Stimulated activated memory B cell treated with anti-CD40 and anti-IgM and Interleukin-4, amounts not matched to agents 10 μg/mL and 1 μg/mL and 100 μg/mL, for 72 hours (primary cell): ENCODE measurements around the gene TOR2A.
"Not testable (repeated sequence)": the region's sequence is repeated elsewhere in the genome, so short reads cannot be mapped to it uniquely, and the experiment has no call there.

Experiments used
- ATAC-seq: fragments of 150-1000 bp; cut with Tn5 transposase; 2 replicates; pipeline ENCODE4 v1.10.0; 2021
- H3K27ac Mint-ChIP-seq: one replicate; pipeline ENCODE4 v1.8.0; 2022; ENCODE audit warnings: mild to moderate bottlenecking, mixed read lengths
- H3K27me3 Mint-ChIP-seq: one replicate; pipeline ENCODE4 v1.8.0; 2022; ENCODE audit warnings: mixed read lengths
- H3K36me3 Mint-ChIP-seq: one replicate; pipeline ENCODE4 v1.8.0; 2022; ENCODE audit warnings: mixed read lengths
- H3K4me1 Mint-ChIP-seq: one replicate; pipeline ENCODE4 v1.8.0; 2022; ENCODE audit warnings: mixed read lengths
- H3K4me3 Mint-ChIP-seq: one replicate; pipeline ENCODE4 v1.8.0; 2022; ENCODE audit warnings: mild to moderate bottlenecking, moderate library complexity, mixed read lengths
- H3K9me3 Mint-ChIP-seq: one replicate; pipeline ENCODE4 v1.8.0; 2022; ENCODE audit warnings: mixed read lengths

TOR2A gene

GRCh38 chr9:127771570-127772189 is 36.6 kb upstream of the TOR2A start:
- Mint-ChIP-seq H3K27ac (peak overlapping the region; percentile 83), H3K4me3 (peak overlapping the region; percentile 94), H3K9me3 (no peaks in the 10 kb centered on the region), H3K27me3 (no peaks in the 10 kb centered on the region), H3K36me3 (peaks cover 32% of the 10 kb centered on the region), H3K4me1 (peaks cover 82% of the 10 kb centered on the region)
- ATAC-seq, result no peak

GRCh38 chr9:127770905-127771569 is 35.9 kb upstream of the TOR2A start:
- no peaks in the 10 kb centered on the region for H3K9me3 Mint-ChIP-seq
- no peaks in the 10 kb centered on the region for H3K27me3 Mint-ChIP-seq
- peak overlapping the region; percentile 83 for H3K27ac Mint-ChIP-seq
- peak overlapping the region; percentile 94 for H3K4me3 Mint-ChIP-seq
- H3K4me1 Mint-ChIP-seq, result peaks cover 82% of the 10 kb centered on the region
- H3K36me3 Mint-ChIP-seq, result peaks cover 39% of the 10 kb centered on the region
- ATAC-seq, result peak; percentile 96

GRCh38 chr9:127770583-127770904 is 35.5 kb upstream of the TOR2A start:
- H3K4me3 Mint-ChIP-seq, result peak overlapping the region; percentile 94
- H3K27me3 Mint-ChIP-seq, result no peaks in the 10 kb centered on the region
- H3K4me1 Mint-ChIP-seq, result peaks cover 86% of the 10 kb centered on the region
- peak overlapping the region; percentile 83 for H3K27ac Mint-ChIP-seq
- no peaks in the 10 kb centered on the region for H3K9me3 Mint-ChIP-seq
- ATAC-seq, result no peak
- H3K36me3 Mint-ChIP-seq, result peaks cover 44% of the 10 kb centered on the region

- Mint-ChIP-seq H3K27me3 (no peaks in the 10 kb centered on the region), H3K36me3 (peaks cover 48% of the 10 kb centered on the region), H3K4me3 (peak overlapping the region; percentile 94), H3K27ac (peak overlapping the region; percentile 83), H3K9me3 (no peaks in the 10 kb centered on the region), H3K4me1 (peaks cover 91% of the 10 kb centered on the region)
- ATAC-seq, result no peak
These were observed 35.0 kb upstream of the TOR2A start for GRCh38 chr9:127769929-127770582.

- Mint-ChIP-seq H3K4me1 (peaks cover 92% of the 10 kb centered on the region), H3K27ac (peak overlapping the region; percentile 83), H3K9me3 (no peaks in the 10 kb centered on the region), H3K4me3 (peak overlapping the region; percentile 2), H3K27me3 (no peaks in the 10 kb centered on the region), H3K36me3 (peaks cover 55% of the 10 kb centered on the region)
- ATAC-seq, result no peak
These were observed 34.0 kb upstream of the TOR2A start for GRCh38 chr9:127769101-127769500.

GRCh38 chr9:127768698-127769097 is 33.6 kb upstream of the TOR2A start:
- no peak for ATAC-seq
- Mint-ChIP-seq H3K4me1 (peaks cover 92% of the 10 kb centered on the region), H3K9me3 (no peaks in the 10 kb centered on the region), H3K36me3 (peaks cover 55% of the 10 kb centered on the region), H3K27me3 (no peaks in the 10 kb centered on the region), H3K4me3 (no peak overlapping the region), H3K27ac (peak overlapping the region; percentile 83)

GRCh38 chr9:127767909-127768331 is 32.8 kb upstream of the TOR2A start:
- no peak for ATAC-seq
- Mint-ChIP-seq H3K4me1 (peaks cover 92% of the 10 kb centered on the region), H3K27me3 (no peaks in the 10 kb centered on the region), H3K27ac (peak overlapping the region; percentile 88), H3K4me3 (no peak overlapping the region), H3K9me3 (no peaks in the 10 kb centered on the region), H3K36me3 (peaks cover 56% of the 10 kb centered on the region)

GRCh38 chr9:127767410-127767809 is 32.3 kb upstream of the TOR2A start:
- Mint-ChIP-seq H3K27me3 (no peaks in the 10 kb centered on the region), H3K4me1 (peaks cover 95% of the 10 kb centered on the region), H3K27ac (peak overlapping the region; percentile 88), H3K36me3 (peaks cover 59% of the 10 kb centered on the region), H3K9me3 (no peaks in the 10 kb centered on the region), H3K4me3 (peak overlapping the region; percentile 25)
- no peak for ATAC-seq

- Mint-ChIP-seq H3K27me3 (no peaks in the 10 kb centered on the region), H3K4me3 (no peak overlapping the region), H3K9me3 (no peaks in the 10 kb centered on the region), H3K36me3 (peaks cover 64% of the 10 kb centered on the region), H3K27ac (peak overlapping the region; percentile 88), H3K4me1 (peaks cover 81% of the 10 kb centered on the region)
- ATAC-seq, result no peak
These were observed 30.3 kb upstream of the TOR2A start for GRCh38 chr9:127765418-127765817.

- peak overlapping the region; percentile 78 for H3K27ac Mint-ChIP-seq
- no peak for ATAC-seq
- no peaks in the 10 kb centered on the region for H3K27me3 Mint-ChIP-seq
- H3K36me3 Mint-ChIP-seq, result peaks cover 62% of the 10 kb centered on the region
- H3K4me1 Mint-ChIP-seq, result peaks cover 66% of the 10 kb centered on the region
- H3K4me3 Mint-ChIP-seq, result no peak overlapping the region
- no peaks in the 10 kb centered on the region for H3K9me3 Mint-ChIP-seq
These were observed 28.9 kb upstream of the TOR2A start for GRCh38 chr9:127763918-127764384.

- Mint-ChIP-seq H3K4me1 (peaks cover 57% of the 10 kb centered on the region), H3K4me3 (no peak overlapping the region), H3K27ac (peak overlapping the region; percentile 78), H3K27me3 (no peaks in the 10 kb centered on the region), H3K9me3 (no peaks in the 10 kb centered on the region), H3K36me3 (peaks cover 60% of the 10 kb centered on the region)
- no peak for ATAC-seq
These were observed 27.1 kb upstream of the TOR2A start for GRCh38 chr9:127762111-127762676.

- Mint-ChIP-seq H3K27ac (peak overlapping the region; percentile 78), H3K36me3 (peaks cover 53% of the 10 kb centered on the region)
These were observed 26.4 kb upstream of the TOR2A start for GRCh38 chr9:127761491-127761956.

GRCh38 chr9:127761061-127761460 is 26.0 kb upstream of the TOR2A start:
- Mint-ChIP-seq H3K36me3 (peaks cover 49% of the 10 kb centered on the region), H3K27me3 (no peaks in the 10 kb centered on the region), H3K4me3 (no peak overlapping the region), H3K4me1 (peaks cover 45% of the 10 kb centered on the region), H3K9me3 (no peaks in the 10 kb centered on the region), H3K27ac (peak overlapping the region; percentile 78)
- no peak for ATAC-seq

More at GRCh38 chr9:127761491-127761956, 26.4 kb upstream of the TOR2A start:
- peaks cover 50% of the 10 kb centered on the region for H3K4me1 Mint-ChIP-seq
- ATAC-seq, result no peak
- H3K27me3 Mint-ChIP-seq, result no peaks in the 10 kb centered on the region
- H3K4me3 Mint-ChIP-seq, result no peak overlapping the region
- no peaks in the 10 kb centered on the region for H3K9me3 Mint-ChIP-seq

- ATAC-seq, result no peak
- Mint-ChIP-seq H3K9me3 (no peaks in the 10 kb centered on the region), H3K27me3 (no peaks in the 10 kb centered on the region), H3K36me3 (peaks cover 27% of the 10 kb centered on the region), H3K4me1 (peaks cover 24% of the 10 kb centered on the region), H3K27ac (peak overlapping the region; percentile 32), H3K4me3 (no peak overlapping the region)
These were observed 23.7 kb upstream of the TOR2A start for GRCh38 chr9:127758843-127759242.

GRCh38 chr9:127756776-127757175 is 21.7 kb upstream of the TOR2A start:
- Mint-ChIP-seq H3K4me1 (peaks cover 17% of the 10 kb centered on the region), H3K36me3 (peaks cover 12% of the 10 kb centered on the region)
- not testable (repeated sequence) for H3K27me3 Mint-ChIP-seq, H3K27ac Mint-ChIP-seq, ATAC-seq, H3K4me3 Mint-ChIP-seq, H3K9me3 Mint-ChIP-seq
